SK-N-SH treated with all-trans-retinoic acid at 6 μM for 48 hours (cell line): ENCODE measurements around the gene SMAP2.
"Not testable (repeated sequence)": the region's sequence is repeated elsewhere in the genome, so short reads cannot be mapped to it uniquely, and the experiment has no call there.

Source experiments
- ATAC-seq: fragments of 200-7000 bp; cut with Tn5 transposase; 3 replicates; pipeline ENCODE4 v1.9.1; 2020; ENCODE audit warnings: mild to moderate bottlenecking, moderate library complexity
- ARNTL ChIP-seq: fragments of 450-650 bp; formaldehyde crosslinking; IDR thresholded peaks from 2 replicates; pipeline ENCODE4 v1.5.0; 2020; ENCODE audit warnings: low read depth, mild to moderate bottlenecking, moderate library complexity, borderline replicate concordance
- BACH2 ChIP-seq: fragments of 250-450 bp; sonication (Bioruptor Pico); IDR thresholded peaks from 2 replicates; pipeline ENCODE4 v1.9.0; 2021; ENCODE audit warnings: mild to moderate bottlenecking, borderline replicate concordance
- ESRRG ChIP-seq: fragments of 250-450 bp; sonication (Bioruptor Pico); IDR thresholded peaks from 2 replicates; pipeline ENCODE4 v1.6.1; 2021; ENCODE audit warnings: mild to moderate bottlenecking
- GLIS3 ChIP-seq: fragments of 250-450 bp; sonication (Bioruptor Pico); IDR thresholded peaks from 2 replicates; pipeline ENCODE4 v1.5.0; 2020; ENCODE audit warnings: mild to moderate bottlenecking, moderate library complexity
- ISL1 ChIP-seq: fragments of 250-450 bp; sonication (Bioruptor Pico); IDR thresholded peaks from 2 replicates; pipeline ENCODE4 v2.1.2; 2022; ENCODE audit warnings: mild to moderate bottlenecking, moderate library complexity
- PPARA ChIP-seq: fragments of 250-450 bp; sonication (Bioruptor Pico); IDR thresholded peaks from 2 replicates; pipeline ENCODE4 v1.5.0; 2020; ENCODE audit warnings: mild to moderate bottlenecking, borderline replicate concordance
- SNAI2 ChIP-seq: fragments of 250-450 bp; sonication (Bioruptor Pico); IDR thresholded peaks from 2 replicates; pipeline ENCODE4 v1.5.0; 2020; ENCODE audit warnings: mild to moderate bottlenecking, moderate library complexity
- TOX ChIP-seq: fragments of 250-450 bp; sonication (Bioruptor Pico); IDR thresholded peaks from 2 replicates; pipeline ENCODE4 v1.8.0; 2021; ENCODE audit warnings: mild to moderate bottlenecking, moderate library complexity, borderline replicate concordance
- ZFP3 ChIP-seq: fragments of 250-450 bp; sonication (Bioruptor Pico); IDR thresholded peaks from 2 replicates; pipeline ENCODE4 v1.5.0; 2020; ENCODE audit warnings: mild to moderate bottlenecking, moderate library complexity
- ZNF565 ChIP-seq: fragments of 450-650 bp; formaldehyde crosslinking; conservative IDR thresholded peaks from 2 replicates; pipeline ENCODE4 v1.5.0; 2020; ENCODE audit warnings: low read depth, mild to moderate bottlenecking, moderate library complexity
- ZNF70 ChIP-seq: fragments of 450-650 bp; formaldehyde crosslinking; IDR thresholded peaks from 2 replicates; pipeline ENCODE4 v1.5.0; 2020; ENCODE audit warnings: mild to moderate bottlenecking, moderate library complexity
- ZNF8 ChIP-seq: fragments of 450-650 bp; formaldehyde crosslinking; IDR thresholded peaks from 2 replicates; pipeline ENCODE4 v1.5.0; 2020; ENCODE audit warnings: mild to moderate bottlenecking, moderate library complexity
- TF ChIP-seq, protein P1 (sequence below): fragments of 250-450 bp; sonication (Bioruptor Pico); IDR thresholded peaks from 2 replicates; pipeline ENCODE4 v1.5.1; 2021; ENCODE audit warnings: mild to moderate bottlenecking, moderate library complexity
- TF ChIP-seq, protein P2 (sequence below): fragments of 250-450 bp; sonication (Bioruptor Pico); IDR thresholded peaks from 2 replicates; pipeline ENCODE4 v1.5.1; 2020; ENCODE audit warnings: low read depth, mild to moderate bottlenecking, moderate library complexity
- TF ChIP-seq, protein P3 (sequence below): fragments of 250-450 bp; sonication (Bioruptor Pico); IDR thresholded peaks from 2 replicates; pipeline ENCODE4 v1.5.0; 2020; ENCODE audit warnings: mild to moderate bottlenecking, moderate library complexity
- TF ChIP-seq, protein P4 (sequence below): fragments of 250-450 bp; sonication (Bioruptor Pico); IDR thresholded peaks from 2 replicates; pipeline ENCODE4 v1.8.0; 2020; ENCODE audit warnings: mild to moderate bottlenecking, moderate library complexity, borderline replicate concordance

The SMAP2 gene

DNA sequence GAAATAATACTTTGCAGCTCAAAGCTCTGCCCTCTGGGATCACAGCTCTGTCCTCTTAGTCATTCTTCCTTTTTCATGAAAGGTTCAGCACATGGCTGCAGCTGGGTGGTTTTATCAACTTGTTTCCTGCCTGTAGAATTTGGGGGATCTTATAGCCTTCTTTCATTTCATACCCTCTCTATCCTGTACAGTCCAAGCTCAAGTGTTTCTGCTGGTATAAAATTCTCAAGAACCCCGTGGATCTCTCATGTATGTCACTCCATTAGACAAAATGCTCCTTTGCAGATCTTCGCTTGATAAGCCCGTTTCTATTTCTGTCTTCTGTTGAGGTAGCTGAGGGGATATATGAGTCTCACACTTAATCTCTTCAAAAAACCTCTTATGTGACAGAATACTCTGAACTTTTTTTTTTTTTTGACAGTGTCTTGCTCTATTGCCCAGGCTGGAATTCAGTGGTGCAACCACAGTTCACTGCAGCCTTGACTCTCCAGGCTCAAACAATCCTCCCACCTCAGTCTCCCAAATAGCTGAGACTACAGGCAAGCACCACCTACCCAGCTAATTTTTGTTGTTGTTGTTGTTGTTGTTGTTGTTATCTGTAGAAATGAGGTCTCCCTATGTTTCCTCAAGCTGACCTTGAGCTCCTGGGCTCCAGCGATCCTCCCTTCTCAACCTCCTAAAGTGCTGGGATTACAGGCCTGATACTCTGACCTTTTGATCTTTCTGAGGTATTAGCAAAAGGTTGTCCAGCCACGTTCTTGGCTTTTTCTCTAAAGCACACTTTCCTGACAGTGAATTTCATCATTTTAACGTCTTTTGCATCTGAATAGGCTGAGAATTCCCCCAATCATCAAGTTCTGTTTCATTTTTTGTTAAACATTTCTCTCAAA is 31.8 kb upstream of the SMAP2 start:
- TF ChIP-seq, protein P1, sequence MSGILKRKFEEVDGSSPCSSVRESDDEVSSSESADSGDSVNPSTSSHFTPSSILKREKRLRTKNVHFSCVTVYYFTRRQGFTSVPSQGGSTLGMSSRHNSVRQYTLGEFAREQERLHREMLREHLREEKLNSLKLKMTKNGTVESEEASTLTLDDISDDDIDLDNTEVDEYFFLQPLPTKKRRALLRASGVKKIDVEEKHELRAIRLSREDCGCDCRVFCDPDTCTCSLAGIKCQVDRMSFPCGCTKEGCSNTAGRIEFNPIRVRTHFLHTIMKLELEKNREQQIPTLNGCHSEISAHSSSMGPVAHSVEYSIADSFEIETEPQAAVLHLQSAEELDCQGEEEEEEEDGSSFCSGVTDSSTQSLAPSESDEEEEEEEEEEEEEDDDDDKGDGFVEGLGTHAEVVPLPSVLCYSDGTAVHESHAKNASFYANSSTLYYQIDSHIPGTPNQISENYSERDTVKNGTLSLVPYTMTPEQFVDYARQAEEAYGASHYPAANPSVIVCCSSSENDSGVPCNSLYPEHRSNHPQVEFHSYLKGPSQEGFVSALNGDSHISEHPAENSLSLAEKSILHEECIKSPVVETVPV (CRISPR knock-in tag): no peak
- TF ChIP-seq PPARA (CRISPR knock-in tag) (no peak), ISL1 (CRISPR knock-in tag) (no peak), ZFP3 (no peak)
- ATAC-seq: no peak

DNA sequence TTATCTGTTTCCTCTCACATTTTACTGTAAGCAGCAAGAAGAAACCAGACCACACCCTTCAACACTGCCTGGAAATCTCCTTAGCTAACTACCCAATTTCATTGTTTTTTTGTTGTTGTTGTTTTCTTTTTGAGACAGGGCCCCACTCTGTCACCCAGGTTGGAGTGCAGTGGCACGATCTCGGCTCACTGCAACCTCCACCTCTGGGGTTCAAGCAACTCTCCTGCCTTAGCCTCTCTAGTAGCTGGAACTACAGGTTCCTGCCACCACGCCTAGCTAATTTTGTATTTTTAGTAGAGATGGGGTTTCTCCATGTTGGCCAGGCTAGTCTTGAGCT is 31.2 kb upstream of the SMAP2 start:
- ATAC-seq: not testable (repeated sequence)

DNA sequence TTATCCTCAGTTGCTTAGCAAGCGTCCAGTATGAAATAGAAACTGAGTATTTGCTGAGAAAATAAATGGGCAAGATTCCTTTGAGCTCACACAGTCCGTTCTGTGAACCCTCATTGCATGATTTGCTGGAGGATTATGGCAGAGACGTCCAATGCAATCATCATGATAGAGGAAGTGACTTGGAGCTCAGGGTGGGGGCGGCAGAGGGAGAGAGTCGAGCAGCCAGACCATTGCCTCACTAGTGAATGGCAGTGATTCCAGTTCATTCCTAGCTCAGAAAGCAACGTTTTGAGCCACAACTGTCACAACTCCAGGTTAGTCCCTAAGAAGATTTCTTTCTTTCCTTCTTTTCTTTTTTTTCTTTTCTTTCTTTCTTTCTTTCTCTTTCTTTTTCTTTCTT is 28.9 kb upstream of the SMAP2 start:
- TF ChIP-seq, protein P2, sequence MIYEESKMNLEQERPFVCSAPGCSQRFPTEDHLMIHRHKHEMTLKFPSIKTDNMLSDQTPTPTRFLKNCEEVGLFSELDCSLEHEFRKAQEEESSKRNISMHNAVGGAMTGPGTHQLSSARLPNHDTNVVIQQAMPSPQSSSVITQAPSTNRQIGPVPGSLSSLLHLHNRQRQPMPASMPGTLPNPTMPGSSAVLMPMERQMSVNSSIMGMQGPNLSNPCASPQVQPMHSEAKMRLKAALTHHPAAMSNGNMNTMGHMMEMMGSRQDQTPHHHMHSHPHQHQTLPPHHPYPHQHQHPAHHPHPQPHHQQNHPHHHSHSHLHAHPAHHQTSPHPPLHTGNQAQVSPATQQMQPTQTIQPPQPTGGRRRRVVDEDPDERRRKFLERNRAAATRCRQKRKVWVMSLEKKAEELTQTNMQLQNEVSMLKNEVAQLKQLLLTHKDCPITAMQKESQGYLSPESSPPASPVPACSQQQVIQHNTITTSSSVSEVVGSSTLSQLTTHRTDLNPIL (CRISPR knock-in tag): no peak
- TF ChIP-seq ZNF8 (CRISPR knock-in tag) (no peak), TOX (CRISPR knock-in tag) (no peak), ARNTL (no peak), BACH2 (CRISPR knock-in tag) (no peak), ISL1 (CRISPR knock-in tag) (no peak), GLIS3 (CRISPR knock-in tag) (no peak), ZNF70 (CRISPR knock-in tag) (no peak), ZNF565 (CRISPR knock-in tag) (no peak), SNAI2 (CRISPR knock-in tag) (no peak)
- TF ChIP-seq, protein P1 (CRISPR knock-in tag): no peak
- TF ChIP-seq, protein P3, sequence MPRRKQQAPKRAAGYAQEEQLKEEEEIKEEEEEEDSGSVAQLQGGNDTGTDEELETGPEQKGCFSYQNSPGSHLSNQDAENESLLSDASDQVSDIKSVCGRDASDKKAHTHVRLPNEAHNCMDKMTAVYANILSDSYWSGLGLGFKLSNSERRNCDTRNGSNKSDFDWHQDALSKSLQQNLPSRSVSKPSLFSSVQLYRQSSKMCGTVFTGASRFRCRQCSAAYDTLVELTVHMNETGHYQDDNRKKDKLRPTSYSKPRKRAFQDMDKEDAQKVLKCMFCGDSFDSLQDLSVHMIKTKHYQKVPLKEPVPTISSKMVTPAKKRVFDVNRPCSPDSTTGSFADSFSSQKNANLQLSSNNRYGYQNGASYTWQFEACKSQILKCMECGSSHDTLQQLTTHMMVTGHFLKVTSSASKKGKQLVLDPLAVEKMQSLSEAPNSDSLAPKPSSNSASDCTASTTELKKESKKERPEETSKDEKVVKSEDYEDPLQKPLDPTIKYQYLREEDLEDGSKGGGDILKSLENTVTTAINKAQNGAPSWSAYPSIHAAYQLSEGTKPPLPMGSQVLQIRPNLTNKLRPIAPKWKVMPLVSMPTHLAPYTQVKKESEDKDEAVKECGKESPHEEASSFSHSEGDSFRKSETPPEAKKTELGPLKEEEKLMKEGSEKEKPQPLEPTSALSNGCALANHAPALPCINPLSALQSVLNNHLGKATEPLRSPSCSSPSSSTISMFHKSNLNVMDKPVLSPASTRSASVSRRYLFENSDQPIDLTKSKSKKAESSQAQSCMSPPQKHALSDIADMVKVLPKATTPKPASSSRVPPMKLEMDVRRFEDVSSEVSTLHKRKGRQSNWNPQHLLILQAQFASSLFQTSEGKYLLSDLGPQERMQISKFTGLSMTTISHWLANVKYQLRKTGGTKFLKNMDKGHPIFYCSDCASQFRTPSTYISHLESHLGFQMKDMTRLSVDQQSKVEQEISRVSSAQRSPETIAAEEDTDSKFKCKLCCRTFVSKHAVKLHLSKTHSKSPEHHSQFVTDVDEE (CRISPR knock-in tag): no peak
- TF ChIP-seq, protein P4, sequence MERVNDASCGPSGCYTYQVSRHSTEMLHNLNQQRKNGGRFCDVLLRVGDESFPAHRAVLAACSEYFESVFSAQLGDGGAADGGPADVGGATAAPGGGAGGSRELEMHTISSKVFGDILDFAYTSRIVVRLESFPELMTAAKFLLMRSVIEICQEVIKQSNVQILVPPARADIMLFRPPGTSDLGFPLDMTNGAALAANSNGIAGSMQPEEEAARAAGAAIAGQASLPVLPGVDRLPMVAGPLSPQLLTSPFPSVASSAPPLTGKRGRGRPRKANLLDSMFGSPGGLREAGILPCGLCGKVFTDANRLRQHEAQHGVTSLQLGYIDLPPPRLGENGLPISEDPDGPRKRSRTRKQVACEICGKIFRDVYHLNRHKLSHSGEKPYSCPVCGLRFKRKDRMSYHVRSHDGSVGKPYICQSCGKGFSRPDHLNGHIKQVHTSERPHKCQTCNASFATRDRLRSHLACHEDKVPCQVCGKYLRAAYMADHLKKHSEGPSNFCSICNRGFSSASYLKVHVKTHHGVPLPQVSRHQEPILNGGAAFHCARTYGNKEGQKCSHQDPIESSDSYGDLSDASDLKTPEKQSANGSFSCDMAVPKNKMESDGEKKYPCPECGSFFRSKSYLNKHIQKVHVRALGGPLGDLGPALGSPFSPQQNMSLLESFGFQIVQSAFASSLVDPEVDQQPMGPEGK (CRISPR knock-in tag): no peak
- peak; percentile 95 for ATAC-seq

DNA sequence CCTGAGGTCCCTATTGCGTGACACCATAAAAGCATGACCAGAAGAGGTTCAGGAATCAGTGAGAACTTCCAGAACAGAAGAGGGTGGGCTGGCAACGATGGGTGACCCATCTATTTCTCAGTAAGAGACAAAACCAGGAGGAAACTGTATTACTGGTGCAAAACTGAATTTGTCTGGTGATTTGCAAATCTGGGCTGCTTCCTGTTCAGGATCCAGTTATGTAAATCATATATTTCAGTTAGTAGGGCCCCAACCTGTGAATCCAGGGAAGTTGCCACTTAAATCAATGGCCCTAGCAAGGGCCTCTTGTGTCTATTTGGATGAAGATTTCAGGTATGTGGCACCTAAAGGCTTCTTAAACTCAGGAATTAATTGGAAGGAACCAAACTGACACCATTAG is 23.1 kb upstream of the SMAP2 start:
- TF ChIP-seq GLIS3 (CRISPR knock-in tag) (no peak), ESRRG (CRISPR knock-in tag) (no peak), TOX (CRISPR knock-in tag) (no peak), ZNF70 (CRISPR knock-in tag) (no peak), ZFP3 (no peak)
- TF ChIP-seq, protein P1 (CRISPR knock-in tag): no peak
- TF ChIP-seq, protein P2 (CRISPR knock-in tag): no peak
- TF ChIP-seq, protein P3 (CRISPR knock-in tag): no peak
- TF ChIP-seq, all 23 proteins: peak for 0
- no peak for ATAC-seq
